Measurements from ENCODE around the gene FRK.

The FRK gene

GRCh38 chr6:116066789-116067188 is 6.1 kb upstream of the FRK start (continued):
- no peak for TF ChIP-seq ZBTB7A (tag by site-specific recombination; IDR thresholded peaks at IDR 0.05; ENCODE audit: low read depth)
- TF ChIP-seq ZNF148 (tag by site-specific recombination; IDR thresholded peaks at IDR 0.05; ENCODE audit: borderline replicate concordance), result no peak
- TF ChIP-seq ZNF221 (tag by site-specific recombination; IDR thresholded peaks at IDR 0.05; ENCODE audit: borderline replicate concordance), result no peak

- TF ChIP-seq SP2 (tag by site-specific recombination; IDR thresholded peaks at IDR 0.05), result no peak
- TF ChIP-seq ZNF221 (tag by site-specific recombination; IDR thresholded peaks at IDR 0.05; ENCODE audit: borderline replicate concordance), result no peak
- TF ChIP-seq ZBTB6 (tag by site-specific recombination; IDR thresholded peaks at IDR 0.05), result no peak
- TF ChIP-seq ZNF37A (tag by site-specific recombination; IDR thresholded peaks at IDR 0.05), result no peak
- TF ChIP-seq ZNF514 (tag by site-specific recombination; IDR thresholded peaks at IDR 0.05), result no peak
- TF ChIP-seq ZNF157 (tag by site-specific recombination; IDR thresholded peaks at IDR 0.05), result no peak
- TF ChIP-seq ZNF623 (tag by site-specific recombination; IDR thresholded peaks at IDR 0.05), result no peak
- no peak for TF ChIP-seq ZNF398 (tag by site-specific recombination; IDR thresholded peaks at IDR 0.05)
- no peak for TF ChIP-seq BCL11B (tag by site-specific recombination; IDR thresholded peaks at IDR 0.05; ENCODE audit: low read depth)
- TF ChIP-seq ZNF626 (tag by site-specific recombination; IDR thresholded peaks at IDR 0.05), result no peak
- TF ChIP-seq ZNF701 (tag by site-specific recombination; IDR thresholded peaks at IDR 0.05), result no peak
- TF ChIP-seq GLI4 (tag by site-specific recombination; IDR thresholded peaks at IDR 0.05), result no peak
- no peak for TF ChIP-seq ZNF76 (tag by site-specific recombination; IDR thresholded peaks at IDR 0.05; ENCODE audit: borderline replicate concordance, low read depth)
- TF ChIP-seq ZNF302 (tag by site-specific recombination; IDR thresholded peaks at IDR 0.05; ENCODE audit: low read depth), result no peak
- no peak for TF ChIP-seq GLI2 (tag by site-specific recombination; IDR thresholded peaks at IDR 0.05; ENCODE audit: borderline replicate concordance, low read depth)
- no peak for TF ChIP-seq ZNF341 (tag by site-specific recombination; IDR thresholded peaks at IDR 0.05; ENCODE audit: low read depth)
- TF ChIP-seq ZNF658 (tag by site-specific recombination; IDR thresholded peaks at IDR 0.05), result no peak
- TF ChIP-seq ZNF404 (tag by site-specific recombination; IDR thresholded peaks at IDR 0.05), result no peak
- TF ChIP-seq ZNF561 (tag by site-specific recombination; IDR thresholded peaks at IDR 0.05; ENCODE audit: borderline replicate concordance), result no peak
- TF ChIP-seq ZNF292 (tag by site-specific recombination; IDR thresholded peaks at IDR 0.05; ENCODE audit: borderline replicate concordance, low read depth), result no peak
- no peak overlapping the region for H3K4me3 ChIP-seq (ENCODE audit: low read depth, low read length)
- H3K9me3 ChIP-seq (ENCODE audit: control insufficient read depth, insufficient read depth, low read depth, low read length), result no peaks in the 10 kb centered on the region
- H3K36me3 ChIP-seq (ENCODE audit: control insufficient read depth in 2 of 2, insufficient read depth in 1 of 2, low read length in 2 of 2), result no peaks in the 10 kb centered on the region
- POLR2A ChIA-PET, result no interaction called here
- H3K4me1 ChIP-seq (ENCODE audit: control insufficient read depth, insufficient read depth, low read length), result no peaks in the 10 kb centered on the region
- CTCF ChIA-PET, result no interaction called here
- H3K27ac ChIP-seq (ENCODE audit: extremely low read depth, low read depth, low read length), result no peak overlapping the region
Observed at GRCh38 chr6:116064666-116065065, 4.0 kb upstream of the FRK start.

Data from HEK293 (cell line).